ENCODE results near the gene TMCC1. TPM values are rescaled to one million over a fixed set of nuclear protein-coding genes. Genes with fewer than 3 reads are reported as not detected.
A peak's percentile ranks its signal among the peaks of the same experiment; 100 is the strongest.

Gene TMCC1
- total and polyA plus RNA-seq, 2 donors (not counting 1 experiment from before 2014, with no cell fraction given) = 8.5 to 32.2 TPM

DNA sequence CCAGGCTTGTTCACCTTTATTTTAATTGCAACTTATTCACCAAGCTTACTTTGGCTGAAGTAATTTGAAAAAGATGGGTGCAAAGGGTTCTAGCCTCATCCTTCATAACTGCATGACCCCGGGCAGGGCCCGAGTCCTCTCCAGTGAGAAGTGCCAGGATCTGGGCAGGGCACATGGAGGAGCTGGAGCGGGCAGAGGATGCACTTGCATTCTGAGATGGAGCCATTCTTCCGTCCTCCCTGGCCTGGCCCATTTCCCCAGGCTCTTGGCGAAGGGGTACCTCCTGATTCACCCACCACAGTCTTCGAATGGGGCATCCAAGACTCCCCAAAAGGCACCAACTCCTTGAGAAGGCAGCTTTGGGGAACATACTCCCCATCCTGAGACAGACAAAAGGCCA lies 264.5 kb downstream of the TMCC1 start:
- no peaks in the 10 kb centered on the region for H3K27me3 Mint-ChIP-seq
- Histone ChIP-seq H3K9me3 (ENCODE audit: control extremely low read depth in 1 of 3, control insufficient read depth in 2 of 3, insufficient read depth in 1 of 3, low read length in 2 of 3) (no peaks in the 10 kb centered on the region), H3K36me3 (replicated peaks in 1 of 2; ENCODE audit: control extremely low read depth in 1 of 2, control insufficient read depth in 1 of 2, extremely low read depth in 1 of 2, insufficient read depth in 2 of 2, low read length in 1 of 2) (no peaks in the 10 kb centered on the region), H3K27me3 (replicated peaks in 1 of 4; ENCODE audit: control extremely low read depth in 1 of 4, control insufficient read depth in 3 of 4, insufficient read depth in 4 of 4, low read length in 3 of 4) (no peaks in the 10 kb centered on the region), H3K4me1 (ENCODE audit: control insufficient read depth in 2 of 2, insufficient read depth in 2 of 2, low read length in 2 of 2) (peaks cover 5 to 18% of the 10 kb centered on the region in 2 donors), H3K27ac (ENCODE audit: low read length in 2 of 2) (no peak overlapping the region), H3K9ac (ENCODE audit: low read length) (no peak overlapping the region), H3K79me2 (ENCODE audit: control insufficient read depth, insufficient read depth, low read length) (no peaks in the 10 kb centered on the region), H3K4me2 (replicated peaks; ENCODE audit: low read depth, low read length, poor library complexity, severe bottlenecking) (no peak overlapping the region), H4K20me1 (ENCODE audit: control insufficient read depth, insufficient read depth, low read length, poor library complexity, severe bottlenecking) (no peaks in the 10 kb centered on the region), H3K4me3 (ENCODE audit: control extremely low read depth in 1 of 5, extremely low read depth in 1 of 5, insufficient read depth in 1 of 5, low read depth in 2 of 5, low read length in 4 of 5) (no peak overlapping the region), H2AFZ (ENCODE audit: insufficient read depth, low read depth, low read length, poor library complexity, severe bottlenecking) (no peak overlapping the region)
- CTCF ChIA-PET = interaction anchor here (1.0 to 6.3 kb wide), 8 partner anchors 25 to 464 kb away, joined by 3 to 85 read pairs (median 7); no protein-coding TSS in a partner anchor
- no peaks in the 10 kb centered on the region for H3K9me3 Mint-ChIP-seq (ENCODE audit: insufficient read depth)
- no peak for ATAC-seq (ENCODE audit: low read depth)
- intact Hi-C loops (cut with micrococcal nuclease) = loop anchor here (2.0 to 5.0 kb wide), 5 partner anchors 187 to 483 kb away; partner anchors contain the start of gene IFT122
- peaks cover 17% of the 10 kb centered on the region for H3K4me1 Mint-ChIP-seq
- H3K27ac Mint-ChIP-seq = no peak overlapping the region
- TF ChIP-seq, protein P1, sequence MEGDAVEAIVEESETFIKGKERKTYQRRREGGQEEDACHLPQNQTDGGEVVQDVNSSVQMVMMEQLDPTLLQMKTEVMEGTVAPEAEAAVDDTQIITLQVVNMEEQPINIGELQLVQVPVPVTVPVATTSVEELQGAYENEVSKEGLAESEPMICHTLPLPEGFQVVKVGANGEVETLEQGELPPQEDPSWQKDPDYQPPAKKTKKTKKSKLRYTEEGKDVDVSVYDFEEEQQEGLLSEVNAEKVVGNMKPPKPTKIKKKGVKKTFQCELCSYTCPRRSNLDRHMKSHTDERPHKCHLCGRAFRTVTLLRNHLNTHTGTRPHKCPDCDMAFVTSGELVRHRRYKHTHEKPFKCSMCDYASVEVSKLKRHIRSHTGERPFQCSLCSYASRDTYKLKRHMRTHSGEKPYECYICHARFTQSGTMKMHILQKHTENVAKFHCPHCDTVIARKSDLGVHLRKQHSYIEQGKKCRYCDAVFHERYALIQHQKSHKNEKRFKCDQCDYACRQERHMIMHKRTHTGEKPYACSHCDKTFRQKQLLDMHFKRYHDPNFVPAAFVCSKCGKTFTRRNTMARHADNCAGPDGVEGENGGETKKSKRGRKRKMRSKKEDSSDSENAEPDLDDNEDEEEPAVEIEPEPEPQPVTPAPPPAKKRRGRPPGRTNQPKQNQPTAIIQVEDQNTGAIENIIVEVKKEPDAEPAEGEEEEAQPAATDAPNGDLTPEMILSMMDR (IDR thresholded peaks at IDR 0.05) = no peak
- no peak for TF ChIP-seq EZH2 (IDR thresholded peaks at IDR 0.05; ENCODE audit: borderline replicate concordance, insufficient read depth, low read depth, low read length, poor library complexity, severe bottlenecking)
- 82% methylated on average over 4 of the region's 6 CpGs for WGBS (ENCODE audit: insufficient coverage)
- no peak for DNase-seq
- no peak overlapping the region for H3K4me3 Mint-ChIP-seq
- POLR2A ChIA-PET = no interaction called here

DNA sequence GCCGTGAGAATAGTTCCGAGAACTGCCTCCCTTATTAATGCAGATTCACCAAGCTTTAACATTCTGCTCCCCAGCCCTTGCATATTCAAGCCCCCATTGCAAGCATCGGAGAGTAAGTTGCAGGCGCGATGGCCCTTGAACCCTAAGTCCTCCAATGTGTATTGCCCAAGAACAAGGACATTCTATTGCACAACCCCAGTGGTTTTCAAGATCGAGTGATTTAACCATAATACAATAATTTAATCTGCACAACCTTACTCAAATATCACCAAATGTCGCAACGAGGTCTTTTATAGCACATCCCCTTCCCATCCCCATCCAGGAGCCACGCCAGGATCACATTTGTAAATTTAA lies 265.4 kb downstream of the TMCC1 start:
- H3K79me2 ChIP-seq (ENCODE audit: control insufficient read depth, insufficient read depth, low read length) = no peaks in the 10 kb centered on the region
- WGBS (ENCODE audit: insufficient coverage) = 16% methylated on average over 7 of the region's 9 CpGs
- Mint-ChIP-seq H3K4me3 (peak overlapping the region; percentile 98), H3K27ac (no peak overlapping the region), H3K4me1 (peaks cover 17% of the 10 kb centered on the region), H3K9me3 (ENCODE audit: insufficient read depth) (no peaks in the 10 kb centered on the region), H3K27me3 (no peaks in the 10 kb centered on the region)
- H3K27me3 ChIP-seq (replicated peaks in 1 of 4; ENCODE audit: control extremely low read depth in 1 of 4, control insufficient read depth in 3 of 4, insufficient read depth in 4 of 4, low read length in 3 of 4) = no peaks in the 10 kb centered on the region
- H4K20me1 ChIP-seq (ENCODE audit: control insufficient read depth, insufficient read depth, low read length, poor library complexity, severe bottlenecking) = no peaks in the 10 kb centered on the region
- no peaks in the 10 kb centered on the region for H3K9me3 ChIP-seq (ENCODE audit: control extremely low read depth in 1 of 3, control insufficient read depth in 2 of 3, insufficient read depth in 1 of 3, low read length in 2 of 3)
- ChIA-PET CTCF (interaction anchor here (0.9 to 6.3 kb wide), 25 partner anchors 9 to 478 kb away, joined by 3 to 85 read pairs (median 4); partner anchors contain the start of gene TMCC1), POLR2A (interaction anchor here (1.1 to 2.3 kb wide), 5 partner anchors 23 to 138 kb away, joined by 3 to 24 read pairs (median 4); no protein-coding TSS in a partner anchor)
- H3K4me3 ChIP-seq (ENCODE audit: control extremely low read depth in 1 of 5, extremely low read depth in 1 of 5, insufficient read depth in 1 of 5, low read depth in 2 of 5, low read length in 4 of 5) = peak overlapping the region in 3 of 5 experiments; percentile 72 to 86 (median 77)
- peak overlapping the region; percentile 91 for H2AFZ ChIP-seq (ENCODE audit: insufficient read depth, low read depth, low read length, poor library complexity, severe bottlenecking)
- peak overlapping the region; percentile 100 for H3K4me2 ChIP-seq (replicated peaks; ENCODE audit: low read depth, low read length, poor library complexity, severe bottlenecking)
- no peak for TF ChIP-seq EZH2 (IDR thresholded peaks at IDR 0.05; ENCODE audit: borderline replicate concordance, insufficient read depth, low read depth, low read length, poor library complexity, severe bottlenecking)
- TF ChIP-seq, protein P1 (IDR thresholded peaks at IDR 0.05) = no peak
- H3K9ac ChIP-seq (ENCODE audit: low read length) = no peak overlapping the region
- H3K36me3 ChIP-seq (replicated peaks in 1 of 2; ENCODE audit: control extremely low read depth in 1 of 2, control insufficient read depth in 1 of 2, extremely low read depth in 1 of 2, insufficient read depth in 2 of 2, low read length in 1 of 2) = no peaks in the 10 kb centered on the region
- DNase-seq = no peak
- H3K4me1 ChIP-seq (ENCODE audit: control insufficient read depth in 2 of 2, insufficient read depth in 2 of 2, low read length in 2 of 2) = peaks cover 5 to 18% of the 10 kb centered on the region in 2 donors
- no peak overlapping the region for H3K27ac ChIP-seq (ENCODE audit: low read length in 2 of 2)
- intact Hi-C loops (cut with micrococcal nuclease) = loop anchor here (2.0 to 5.0 kb wide), 5 partner anchors 186 to 484 kb away; partner anchors contain the start of gene IFT122
- no peak for ATAC-seq (ENCODE audit: low read depth)

Measured in B cell (primary cell).